ENCODE data around the gene PER2.

- TF ChIP-seq SALL2 (CRISPR knock-in tag; IDR thresholded peaks at IDR 0.05), result no peak
- TF ChIP-seq JUND (CRISPR knock-in tag; IDR thresholded peaks at IDR 0.05), result no peak
- TF ChIP-seq RBAK (CRISPR knock-in tag; IDR thresholded peaks at IDR 0.05), result no peak
- TF ChIP-seq POLR2AphosphoS5 (IDR thresholded peaks at IDR 0.05; ENCODE audit: low read depth, low read length), result no peak
- TF ChIP-seq, protein P1, sequence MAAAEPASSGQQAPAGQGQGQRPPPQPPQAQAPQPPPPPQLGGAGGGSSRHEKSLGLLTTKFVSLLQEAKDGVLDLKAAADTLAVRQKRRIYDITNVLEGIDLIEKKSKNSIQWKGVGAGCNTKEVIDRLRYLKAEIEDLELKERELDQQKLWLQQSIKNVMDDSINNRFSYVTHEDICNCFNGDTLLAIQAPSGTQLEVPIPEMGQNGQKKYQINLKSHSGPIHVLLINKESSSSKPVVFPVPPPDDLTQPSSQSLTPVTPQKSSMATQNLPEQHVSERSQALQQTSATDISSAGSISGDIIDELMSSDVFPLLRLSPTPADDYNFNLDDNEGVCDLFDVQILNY (CRISPR knock-in tag; conservative IDR thresholded peaks at IDR 0.05), result no peak
Measured at GRCh38 chr2:238235856-238236255, 52.6 kb downstream of the PER2 start.
